WTC11 (cell line): Measurements from ENCODE around the gene SIPA1L3.

Experiments
- CBFB ChIP-seq: sonication (generic); formaldehyde crosslinking; IDR thresholded peaks from 2 replicates; pipeline ENCODE4 v1.8.1; 2022; ENCODE audit warnings: mild to moderate bottlenecking, low read depth, missing genetic modification reagents
- FOXP1 ChIP-seq: sonication (generic); formaldehyde crosslinking; IDR thresholded peaks from 2 replicates; pipeline ENCODE4 v1.8.0; 2022; ENCODE audit warnings: missing genetic modification reagents, mild to moderate bottlenecking, moderate library complexity, borderline replicate concordance
- NR2C2 ChIP-seq: sonication (generic); formaldehyde crosslinking; IDR thresholded peaks from 2 replicates; pipeline ENCODE4 v1.8.0; 2022; ENCODE audit warnings: mild to moderate bottlenecking, missing genetic modification reagents
- NR3C1 ChIP-seq: sonication (generic); formaldehyde crosslinking; conservative IDR thresholded peaks from 2 replicates; pipeline ENCODE4 v1.8.1; 2023; ENCODE audit warnings: low read depth, mild to moderate bottlenecking, missing genetic modification reagents
- RORB ChIP-seq: fragments of 250-450 bp; sonication (Bioruptor Pico); IDR thresholded peaks from 2 replicates; pipeline ENCODE4 v1.9.0; 2021; ENCODE audit warnings: mild to moderate bottlenecking
- SMAD4 ChIP-seq: sonication (generic); formaldehyde crosslinking; IDR thresholded peaks from 2 replicates; pipeline ENCODE4 v1.8.0; 2022; ENCODE audit warnings: mild to moderate bottlenecking, missing genetic modification reagents
- ZNF232 ChIP-seq: sonication (generic); formaldehyde crosslinking; IDR thresholded peaks from 2 replicates; pipeline ENCODE4 v1.8.0; 2022; ENCODE audit warnings: mild to moderate bottlenecking, missing genetic modification reagents
- TF ChIP-seq, protein P1 (sequence below): sonication (generic); formaldehyde crosslinking; IDR thresholded peaks from 2 replicates; pipeline ENCODE4 v1.8.1; 2023; ENCODE audit warnings: mild to moderate bottlenecking, missing genetic modification reagents
- TF ChIP-seq, protein P2 (sequence below): fragments of 200-600 bp; IDR thresholded peaks from 2 replicates; pipeline ENCODE4 v1.8.0; 2022; ENCODE audit warnings: antibody characterized with exemption
- TF ChIP-seq, protein P3 (sequence below): sonication (generic); formaldehyde crosslinking; IDR thresholded peaks from 2 replicates; pipeline ENCODE4 v1.8.0; 2022; ENCODE audit warnings: mild to moderate bottlenecking, missing genetic modification reagents

- TF ChIP-seq, protein P1, sequence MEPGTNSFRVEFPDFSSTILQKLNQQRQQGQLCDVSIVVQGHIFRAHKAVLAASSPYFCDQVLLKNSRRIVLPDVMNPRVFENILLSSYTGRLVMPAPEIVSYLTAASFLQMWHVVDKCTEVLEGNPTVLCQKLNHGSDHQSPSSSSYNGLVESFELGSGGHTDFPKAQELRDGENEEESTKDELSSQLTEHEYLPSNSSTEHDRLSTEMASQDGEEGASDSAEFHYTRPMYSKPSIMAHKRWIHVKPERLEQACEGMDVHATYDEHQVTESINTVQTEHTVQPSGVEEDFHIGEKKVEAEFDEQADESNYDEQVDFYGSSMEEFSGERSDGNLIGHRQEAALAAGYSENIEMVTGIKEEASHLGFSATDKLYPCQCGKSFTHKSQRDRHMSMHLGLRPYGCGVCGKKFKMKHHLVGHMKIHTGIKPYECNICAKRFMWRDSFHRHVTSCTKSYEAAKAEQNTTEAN (CRISPR knock-in tag): no peak
- TF ChIP-seq, protein P2, sequence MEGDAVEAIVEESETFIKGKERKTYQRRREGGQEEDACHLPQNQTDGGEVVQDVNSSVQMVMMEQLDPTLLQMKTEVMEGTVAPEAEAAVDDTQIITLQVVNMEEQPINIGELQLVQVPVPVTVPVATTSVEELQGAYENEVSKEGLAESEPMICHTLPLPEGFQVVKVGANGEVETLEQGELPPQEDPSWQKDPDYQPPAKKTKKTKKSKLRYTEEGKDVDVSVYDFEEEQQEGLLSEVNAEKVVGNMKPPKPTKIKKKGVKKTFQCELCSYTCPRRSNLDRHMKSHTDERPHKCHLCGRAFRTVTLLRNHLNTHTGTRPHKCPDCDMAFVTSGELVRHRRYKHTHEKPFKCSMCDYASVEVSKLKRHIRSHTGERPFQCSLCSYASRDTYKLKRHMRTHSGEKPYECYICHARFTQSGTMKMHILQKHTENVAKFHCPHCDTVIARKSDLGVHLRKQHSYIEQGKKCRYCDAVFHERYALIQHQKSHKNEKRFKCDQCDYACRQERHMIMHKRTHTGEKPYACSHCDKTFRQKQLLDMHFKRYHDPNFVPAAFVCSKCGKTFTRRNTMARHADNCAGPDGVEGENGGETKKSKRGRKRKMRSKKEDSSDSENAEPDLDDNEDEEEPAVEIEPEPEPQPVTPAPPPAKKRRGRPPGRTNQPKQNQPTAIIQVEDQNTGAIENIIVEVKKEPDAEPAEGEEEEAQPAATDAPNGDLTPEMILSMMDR: no peak
- TF ChIP-seq, protein P3, sequence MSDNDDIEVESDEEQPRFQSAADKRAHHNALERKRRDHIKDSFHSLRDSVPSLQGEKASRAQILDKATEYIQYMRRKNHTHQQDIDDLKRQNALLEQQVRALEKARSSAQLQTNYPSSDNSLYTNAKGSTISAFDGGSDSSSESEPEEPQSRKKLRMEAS (CRISPR knock-in tag): no peak
- TF ChIP-seq SMAD4 (CRISPR knock-in tag): no peak
- no peak for TF ChIP-seq CBFB
- TF ChIP-seq FOXP1 (CRISPR knock-in tag): no peak
- TF ChIP-seq NR3C1: no peak
- no peak for TF ChIP-seq ZNF232
- no peak for TF ChIP-seq RORB (CRISPR knock-in tag)
- TF ChIP-seq NR2C2 (CRISPR knock-in tag): no peak
These were observed 332.8 kb downstream of the SIPA1L3 start for GRCh38 chr19:38239816-38240215.
